Neural crest cell (in vitro differentiated cells): Measurements from ENCODE around the gene ACTL8. TPM values are rescaled to one million over a fixed set of nuclear protein-coding genes. Genes with fewer than 3 reads are reported as not detected.

Source experiments
- DNase-seq: peaks from one replicate; pipeline ENCODE4 v3.0.0; 2021; ENCODE audit warnings: low read depth, mixed read lengths, low spot score
- H3K27ac Mint-ChIP-seq: one replicate; pipeline ENCODE4 v1.8.0; 2021; ENCODE audit warnings: mild to moderate bottlenecking, mixed read lengths; ENCODE audit not compliant: unreplicated experiment
- H3K27me3 Mint-ChIP-seq: 2 replicates; pipeline ENCODE4 v1.8.0; 2021; ENCODE audit warnings: low read depth, mild to moderate bottlenecking, mixed read lengths
- H3K36me3 Mint-ChIP-seq: 2 replicates; pipeline ENCODE4 v1.8.0; 2021; ENCODE audit warnings: low read depth, mild to moderate bottlenecking, mixed read lengths
- H3K4me1 Mint-ChIP-seq: 2 replicates; pipeline ENCODE4 v1.8.0; 2021; ENCODE audit warnings: mixed read lengths
- H3K4me3 Mint-ChIP-seq: one replicate; pipeline ENCODE4 v1.8.0; 2021; ENCODE audit warnings: mild to moderate bottlenecking, mixed read lengths
- H3K9me3 Mint-ChIP-seq: 2 replicates; pipeline ENCODE4 v1.8.0; 2021; ENCODE audit warnings: mixed read lengths
- CTCF ChIP-seq: fragments of 200-600 bp; sonication (generic); conservative IDR thresholded peaks from 2 replicates; pipeline ENCODE4 v1.5.0; 2021; ENCODE audit warnings: antibody characterized with exemption, mild to moderate bottlenecking
- total RNA-seq: library from RNA; stranded (reverse); gene quantifications from 2 replicates; pipeline ENCODE4 v1.2.1, GENCODE V29; 2021

ACTL8 gene
- total RNA-seq, 1 donor from 2014 or later, result not detected

- peaks cover 44% of the 10 kb centered on the region for H3K27me3 Mint-ChIP-seq
- TF ChIP-seq CTCF, result no peak
- H3K36me3 Mint-ChIP-seq, result no peaks in the 10 kb centered on the region
- H3K9me3 Mint-ChIP-seq, result no peaks in the 10 kb centered on the region
- no peak for DNase-seq
- no peak overlapping the region for H3K4me3 Mint-ChIP-seq
- H3K4me1 Mint-ChIP-seq, result no peaks in the 10 kb centered on the region
- no peak overlapping the region for H3K27ac Mint-ChIP-seq
Measured at GRCh38 chr1:17829579-17829978, 74.4 kb downstream of the ACTL8 start.

GRCh38 chr1:17831597-17831996 lies 76.5 kb downstream of the ACTL8 start:
- no peak for TF ChIP-seq CTCF
- no peak overlapping the region for H3K4me3 Mint-ChIP-seq
- H3K27me3 Mint-ChIP-seq, result peaks cover 47% of the 10 kb centered on the region
- no peaks in the 10 kb centered on the region for H3K9me3 Mint-ChIP-seq
- H3K4me1 Mint-ChIP-seq, result no peaks in the 10 kb centered on the region
- no peaks in the 10 kb centered on the region for H3K36me3 Mint-ChIP-seq
- peak; percentile 50 for DNase-seq
- H3K27ac Mint-ChIP-seq, result no peak overlapping the region

- no peak for DNase-seq
- no peak overlapping the region for H3K4me3 Mint-ChIP-seq
- H3K9me3 Mint-ChIP-seq, result no peaks in the 10 kb centered on the region
- H3K27me3 Mint-ChIP-seq, result peaks cover 44% of the 10 kb centered on the region
- H3K36me3 Mint-ChIP-seq, result no peaks in the 10 kb centered on the region
- TF ChIP-seq CTCF, result no peak
- H3K4me1 Mint-ChIP-seq, result no peaks in the 10 kb centered on the region
- H3K27ac Mint-ChIP-seq, result no peak overlapping the region
Measured at GRCh38 chr1:17833661-17834501, 78.7 kb downstream of the ACTL8 start.

- Mint-ChIP-seq H3K36me3 (no peaks in the 10 kb centered on the region), H3K9me3 (no peaks in the 10 kb centered on the region), H3K4me1 (no peaks in the 10 kb centered on the region), H3K4me3 (no peak overlapping the region), H3K27ac (no peak overlapping the region), H3K27me3 (peaks cover 40% of the 10 kb centered on the region)
- no peak for TF ChIP-seq CTCF
- no peak for DNase-seq
Measured at GRCh38 chr1:17834561-17835100, 79.5 kb downstream of the ACTL8 start.

GRCh38 chr1:17837233-17838030 lies 82.3 kb downstream of the ACTL8 start:
- Mint-ChIP-seq H3K9me3 (no peaks in the 10 kb centered on the region), H3K4me1 (no peaks in the 10 kb centered on the region), H3K4me3 (no peak overlapping the region), H3K36me3 (no peaks in the 10 kb centered on the region), H3K27ac (no peak overlapping the region), H3K27me3 (peaks cover 39% of the 10 kb centered on the region)
- TF ChIP-seq CTCF, result no peak
- DNase-seq, result no peak
